GM21390 (cell line): ENCODE measurements around the gene RGS1.

ENCODE experiments used
- ATAC-seq: cut with Tn5 transposase; IDR thresholded peaks from one replicate; pipeline ENCODE4 v1.9.1; 2021; ENCODE audit not compliant: unreplicated experiment

RGS1 gene

DNA sequence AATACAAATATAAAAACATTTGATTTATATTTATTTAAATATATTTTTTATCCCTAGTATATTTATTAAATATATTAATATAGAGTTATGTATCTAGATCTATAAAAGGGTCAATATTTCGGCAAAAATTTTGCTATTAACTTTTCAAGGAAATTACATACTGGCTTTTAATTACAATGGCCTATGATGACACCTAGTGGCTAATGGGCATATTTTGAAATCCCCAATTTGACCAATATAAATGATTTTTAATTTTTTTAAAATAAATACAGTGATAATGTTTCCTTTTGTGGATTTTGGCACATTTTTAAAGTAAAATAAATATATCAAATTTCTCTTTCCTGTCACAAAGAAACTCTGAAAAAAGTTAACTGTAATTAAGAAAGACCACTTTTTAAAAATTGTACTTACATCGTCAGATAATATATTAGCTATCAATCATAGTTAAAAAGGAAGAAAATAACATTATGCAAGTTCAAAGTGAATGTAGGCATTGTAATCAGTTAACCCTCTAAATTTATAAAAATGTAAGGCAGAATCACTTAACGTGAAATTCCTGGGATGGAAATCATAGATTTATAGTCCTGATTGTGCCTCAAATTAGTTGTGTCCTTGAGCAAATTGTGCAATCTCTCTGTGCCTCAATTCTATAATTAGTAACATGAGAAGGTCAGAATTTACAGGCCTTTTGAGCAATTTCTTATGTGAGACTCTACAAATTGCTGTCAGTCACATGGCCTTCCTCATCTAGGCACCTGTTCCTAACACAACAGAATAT lies 34.7 kb downstream of the RGS1 start:
- ATAC-seq = no peak

GRCh38 chr1:192615055-192615454 lies 39.5 kb downstream of the RGS1 start:
- peak; percentile 64 for ATAC-seq

DNA sequence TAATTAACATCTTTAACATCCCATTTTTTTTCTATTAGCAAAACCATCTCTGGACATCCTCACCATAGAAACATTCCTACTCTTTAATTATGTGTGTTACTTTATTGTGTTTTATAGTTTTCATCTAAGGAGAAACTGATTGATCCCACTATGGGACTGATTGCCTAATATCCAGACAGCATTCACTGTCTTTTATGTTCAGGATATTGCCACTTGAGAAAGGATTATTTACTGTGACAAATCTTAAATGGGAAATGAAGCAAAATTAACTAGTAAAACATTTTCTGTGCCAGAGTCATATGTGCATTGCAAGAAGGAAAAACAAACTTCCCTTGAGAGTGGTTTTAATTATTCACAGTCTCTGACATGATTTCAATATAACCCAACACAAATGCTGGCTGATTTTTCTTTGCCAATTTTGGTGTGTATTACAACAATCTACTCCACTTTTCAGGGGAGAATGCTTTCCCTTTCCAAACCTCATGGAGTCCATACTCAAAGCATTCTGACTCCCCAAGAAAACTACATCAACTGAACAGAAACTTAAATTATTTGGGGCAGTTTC lies 44.6 kb downstream of the RGS1 start:
- ATAC-seq = no peak

DNA sequence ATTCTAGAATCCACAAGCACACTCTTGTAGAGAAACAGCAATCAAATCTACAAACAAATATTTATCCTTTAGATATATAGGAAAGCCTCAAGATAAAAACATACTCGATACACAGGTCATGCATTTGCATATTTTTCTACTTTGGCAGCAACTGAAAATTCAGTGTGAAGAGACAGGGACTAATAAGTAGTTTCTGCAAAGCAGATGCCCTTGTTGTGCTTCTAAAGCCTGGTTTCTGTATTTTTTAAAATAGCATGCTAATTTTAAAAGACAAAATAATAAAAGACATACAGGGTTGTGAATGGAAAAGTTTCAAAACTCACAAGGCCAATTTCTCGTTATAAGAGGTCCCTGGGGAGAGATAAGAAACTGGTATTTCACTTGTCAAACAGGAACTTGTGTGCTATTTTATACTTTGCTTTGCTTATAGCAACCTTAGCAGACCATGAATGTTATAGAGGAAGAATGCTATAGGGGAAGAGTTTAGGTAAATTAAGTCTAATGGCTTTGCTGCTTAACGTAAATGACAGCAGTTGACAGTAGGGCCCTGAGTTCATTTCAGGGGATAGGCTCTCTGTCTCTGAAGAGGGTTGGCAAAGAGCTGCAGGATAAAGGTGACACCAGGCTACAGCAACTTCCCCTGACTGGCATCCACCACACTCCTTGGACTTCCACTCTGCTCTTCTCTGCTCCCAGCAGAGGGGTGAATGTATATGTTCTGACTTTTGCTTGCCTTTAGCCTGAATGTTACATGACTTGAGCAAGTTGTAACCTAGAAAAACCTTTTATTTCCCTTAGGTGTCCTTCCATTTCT lies 51.0 kb downstream of the RGS1 start:
- ATAC-seq = peak; percentile 88

GRCh38 chr1:192627901-192628300 lies 52.3 kb downstream of the RGS1 start:
- peak; percentile 43 for ATAC-seq

DNA sequence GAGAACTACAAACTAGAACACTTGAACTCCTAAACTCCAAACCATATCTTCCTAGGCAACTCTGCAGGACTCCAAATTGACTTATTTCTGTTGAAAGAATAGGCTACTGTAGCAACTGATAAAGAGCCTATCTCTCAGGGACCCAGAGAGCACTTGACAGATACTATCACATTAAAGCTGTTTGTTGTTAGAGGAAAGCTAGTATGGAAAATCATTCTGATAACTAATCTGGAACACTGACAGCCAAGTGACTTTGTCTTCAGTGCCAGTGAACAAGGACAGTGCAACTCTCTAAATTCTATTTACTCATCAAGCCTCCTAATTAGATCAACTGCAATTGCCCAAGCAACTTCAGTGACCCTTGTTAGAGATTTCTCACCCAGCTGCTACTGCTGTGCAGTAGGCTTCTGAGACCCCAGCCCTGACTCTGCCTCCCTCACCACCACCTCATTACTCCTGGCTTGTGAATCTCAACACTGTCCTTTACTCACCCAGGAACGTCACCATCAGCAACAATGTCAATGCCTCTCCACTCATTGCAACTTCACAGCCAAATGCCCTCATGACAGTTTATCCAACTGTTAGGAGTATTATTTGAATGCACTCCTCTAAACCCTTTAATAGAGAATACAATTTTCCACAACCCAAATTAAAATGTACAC lies 53.0 kb downstream of the RGS1 start:
- ATAC-seq = no peak

DNA sequence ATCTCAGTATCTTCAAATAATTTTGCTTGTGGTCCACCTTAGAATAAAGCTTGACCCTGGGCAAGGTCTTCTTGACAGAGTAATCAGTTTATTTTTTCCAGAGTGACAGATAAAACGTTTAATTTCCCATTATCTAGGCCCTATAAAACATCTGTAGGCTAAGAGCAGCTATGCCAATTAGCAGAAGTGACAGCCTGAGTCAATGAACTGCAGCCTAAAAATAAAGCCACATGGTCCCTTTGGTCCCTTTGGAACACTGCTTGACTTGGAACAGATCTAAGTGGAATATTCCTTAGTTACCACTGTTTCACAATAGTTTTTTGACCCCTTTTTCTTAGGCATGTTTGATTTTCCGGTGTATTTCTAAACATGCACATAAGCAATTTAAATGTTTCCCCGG lies 54.0 kb downstream of the RGS1 start:
- ATAC-seq = no peak
